ENCODE measurements around the gene MINDY2. TPM values are rescaled to one million over a fixed set of nuclear protein-coding genes. Genes with fewer than 3 reads are reported as not detected.
"Not testable (repeated sequence)": the region's sequence is repeated elsewhere in the genome, so short reads cannot be mapped to it uniquely, and the experiment has no call there.

Gene MINDY2
- total RNA-seq, 4 donors from 2014 or later, result 10.4 to 36.6 (median 17.0) TPM

- DNase-seq (ENCODE audit: low spot score) (no peak), ATAC-seq (ENCODE audit: low FRiP score) (no peak)
- TF ChIP-seq CTCF (IDR thresholded peaks at IDR 0.05), result no peak
Measured at GRCh38 chr15:58805095-58805494, 34.0 kb downstream of the MINDY2 start.

GRCh38 chr15:58823267-58823666 lies 52.2 kb downstream of the MINDY2 start:
- not testable (repeated sequence) for ATAC-seq (ENCODE audit: low FRiP score); DNase-seq (ENCODE audit: low spot score)

- no peak for TF ChIP-seq CTCF (IDR thresholded peaks at IDR 0.05)
- ATAC-seq (ENCODE audit: low FRiP score) (no peak), DNase-seq (ENCODE audit: low spot score) (no peak)
Measured at GRCh38 chr15:58830556-58830955, 59.5 kb downstream of the MINDY2 start.

GRCh38 chr15:58833681-58834426 lies 62.8 kb downstream of the MINDY2 start:
- not testable (repeated sequence) for ATAC-seq (ENCODE audit: low FRiP score); DNase-seq (ENCODE audit: low spot score)

GRCh38 chr15:58839485-58839884 lies 68.4 kb downstream of the MINDY2 start:
- DNase-seq (ENCODE audit: low spot score), result no peak
- no peak for TF ChIP-seq CTCF (IDR thresholded peaks at IDR 0.05)
- ATAC-seq (ENCODE audit: low FRiP score), result no peak

- DNase-seq (ENCODE audit: low spot score), result no peak
- TF ChIP-seq CTCF (IDR thresholded peaks at IDR 0.05), result no peak
- ATAC-seq (ENCODE audit: low FRiP score), result no peak
Measured at GRCh38 chr15:58840048-58840447, 68.9 kb downstream of the MINDY2 start.

- no peak for DNase-seq (ENCODE audit: low spot score)
- ATAC-seq (ENCODE audit: low FRiP score), result no peak
- TF ChIP-seq CTCF (IDR thresholded peaks at IDR 0.05), result no peak
Measured at GRCh38 chr15:58842713-58843396, 71.8 kb downstream of the MINDY2 start.

- not testable (repeated sequence) for ATAC-seq (ENCODE audit: low FRiP score); DNase-seq (ENCODE audit: low spot score)
Measured at GRCh38 chr15:58851205-58851604, 80.1 kb downstream of the MINDY2 start.

All from omental fat pad (tissue), 4 donors.